Progenitor cell of endocrine pancreas (in vitro differentiated cells): ENCODE results near the gene PDIA6. TPM values are rescaled to one million over a fixed set of nuclear protein-coding genes. Genes with fewer than 3 reads are reported as not detected.

Experiments
- DNase-seq: peaks from one replicate; pipeline ENCODE4 v3.0.0; 2021; ENCODE audit warnings: low spot score; ENCODE audit not compliant: unreplicated experiment
- H3K27ac Mint-ChIP-seq: 2 replicates; pipeline ENCODE4 v1.8.0; 2021; ENCODE audit warnings: mild to moderate bottlenecking, moderate library complexity, mixed read lengths
- H3K27me3 Mint-ChIP-seq: 2 replicates; pipeline ENCODE4 v1.8.0; 2021; ENCODE audit warnings: mixed read lengths
- H3K36me3 Mint-ChIP-seq: 2 replicates; pipeline ENCODE4 v1.8.0; 2022; ENCODE audit warnings: mixed read lengths; ENCODE audit not compliant: insufficient read depth
- H3K4me1 Mint-ChIP-seq: 2 replicates; pipeline ENCODE4 v1.8.0; 2021; ENCODE audit warnings: low read depth, mixed read lengths
- H3K4me3 Mint-ChIP-seq: 2 replicates; pipeline ENCODE4 v1.8.0; 2021; ENCODE audit warnings: low read depth, mild to moderate bottlenecking, moderate library complexity, mixed read lengths
- H3K9me3 Mint-ChIP-seq: 2 replicates; pipeline ENCODE4 v1.8.0; 2021; ENCODE audit warnings: low read depth, mixed read lengths
- CTCF ChIP-seq: fragments of 200-600 bp; sonication (generic); IDR thresholded peaks from one replicate; pipeline ENCODE4 v1.5.0; 2021; ENCODE audit warnings: antibody characterized with exemption, mild to moderate bottlenecking; ENCODE audit not compliant: unreplicated experiment
- total RNA-seq: library from RNA; stranded (reverse); gene quantifications from 2 replicates; pipeline ENCODE4 v1.2.1, GENCODE V29; 2021

The PDIA6 gene
- total RNA-seq, 1 donor from 2014 or later, result 249 TPM

DNA sequence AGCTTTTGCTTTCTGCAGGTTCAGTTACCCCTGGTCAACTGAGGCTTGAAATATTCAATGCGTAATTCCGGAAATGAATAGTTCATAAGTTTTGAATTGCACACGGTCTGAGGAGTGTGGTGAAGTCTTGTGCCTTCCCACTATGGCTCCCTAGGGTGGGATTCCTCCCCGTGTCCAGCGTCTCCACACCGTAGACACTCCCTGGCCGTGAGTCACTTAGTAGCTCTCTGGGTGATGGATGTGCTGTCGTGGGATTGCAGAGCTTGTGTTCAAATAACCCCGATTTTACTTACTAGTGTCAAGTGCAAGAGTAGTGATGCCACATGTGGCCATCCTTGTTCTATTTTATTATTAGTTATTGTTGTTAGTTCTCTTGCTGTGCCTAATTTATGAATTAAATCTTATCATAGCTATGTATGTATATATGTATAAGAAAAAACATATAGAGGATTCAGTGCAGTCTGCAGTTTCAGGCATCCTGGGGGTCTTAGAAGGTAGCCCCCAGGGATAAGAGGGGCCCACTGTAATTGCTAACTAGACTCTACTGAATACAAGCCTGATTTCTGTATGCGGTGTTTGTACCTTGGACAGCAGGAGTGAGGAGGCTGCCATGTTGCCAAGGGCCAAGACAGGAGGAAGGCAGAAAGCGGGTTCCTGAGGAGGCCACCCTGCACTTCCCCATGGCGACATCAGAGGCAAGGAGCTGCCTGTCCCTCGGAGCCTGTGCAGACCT lies 47.7 kb upstream of the PDIA6 start:
- Mint-ChIP-seq H3K27ac (no peak overlapping the region), H3K4me3 (no peak overlapping the region), H3K27me3 (peaks cover 21% of the 10 kb centered on the region), H3K9me3 (no peaks in the 10 kb centered on the region), H3K36me3 (no peaks in the 10 kb centered on the region), H3K4me1 (no peaks in the 10 kb centered on the region)
- no peak for DNase-seq
- no peak for TF ChIP-seq CTCF

DNA sequence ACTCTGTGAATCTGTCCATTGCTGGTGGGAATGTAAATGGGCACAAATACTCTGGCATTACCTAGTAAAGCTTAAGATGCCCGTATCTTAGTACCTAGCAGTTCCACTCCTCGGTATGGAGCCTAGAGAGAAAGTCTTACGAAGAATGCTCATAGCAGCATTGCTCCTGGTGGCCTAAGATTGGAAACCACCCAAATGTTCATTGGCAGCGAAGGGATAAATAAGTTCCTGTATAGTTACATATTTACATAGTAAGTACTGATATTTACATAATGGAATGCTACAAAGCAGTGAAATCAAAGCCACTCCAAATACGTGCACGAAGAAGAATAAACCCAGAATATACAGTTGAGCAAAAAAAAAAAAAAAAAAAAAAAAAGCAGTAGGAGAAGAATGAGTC lies 46.7 kb upstream of the PDIA6 start:
- no peaks in the 10 kb centered on the region for H3K4me1 Mint-ChIP-seq
- no peak for TF ChIP-seq CTCF
- H3K27ac Mint-ChIP-seq, result no peak overlapping the region
- no peaks in the 10 kb centered on the region for H3K36me3 Mint-ChIP-seq
- no peaks in the 10 kb centered on the region for H3K9me3 Mint-ChIP-seq
- DNase-seq, result no peak
- no peak overlapping the region for H3K4me3 Mint-ChIP-seq
- H3K27me3 Mint-ChIP-seq, result peaks cover 20% of the 10 kb centered on the region

- Mint-ChIP-seq H3K36me3 (no peaks in the 10 kb centered on the region), H3K27me3 (no peaks in the 10 kb centered on the region), H3K4me3 (no peak overlapping the region), H3K9me3 (no peaks in the 10 kb centered on the region), H3K27ac (no peak overlapping the region), H3K4me1 (peaks cover 3% of the 10 kb centered on the region)
- no peak for TF ChIP-seq CTCF
- DNase-seq, result no peak
Measured at GRCh38 chr2:10848541-10848940, 36.0 kb upstream of the PDIA6 start.

DNA sequence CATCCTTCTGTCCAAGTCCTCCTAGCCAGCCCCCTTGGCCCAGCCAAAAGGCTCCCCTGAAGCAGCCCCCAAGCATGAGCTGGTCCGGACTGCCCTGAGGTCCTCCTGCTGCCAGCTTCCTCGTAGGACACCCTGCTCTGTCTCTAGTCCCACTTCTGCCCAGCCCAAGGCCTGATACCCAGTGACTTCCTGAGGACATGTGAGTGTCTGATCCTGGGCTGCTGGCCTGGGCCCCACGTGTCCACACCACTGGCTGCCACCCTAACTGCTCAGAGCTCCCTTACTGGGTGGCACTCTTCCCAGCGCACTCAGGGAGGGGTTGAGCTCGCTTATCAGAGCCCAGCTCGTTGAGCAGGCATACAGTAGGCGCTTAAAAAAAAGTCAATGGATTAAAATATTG lies 34.4 kb upstream of the PDIA6 start:
- H3K9me3 Mint-ChIP-seq, result peaks cover 2% of the 10 kb centered on the region
- no peak for TF ChIP-seq CTCF
- peaks cover 3% of the 10 kb centered on the region for H3K4me1 Mint-ChIP-seq
- no peaks in the 10 kb centered on the region for H3K27me3 Mint-ChIP-seq
- H3K36me3 Mint-ChIP-seq, result no peaks in the 10 kb centered on the region
- no peak for DNase-seq
- no peak overlapping the region for H3K27ac Mint-ChIP-seq
- no peak overlapping the region for H3K4me3 Mint-ChIP-seq

- Mint-ChIP-seq H3K4me1 (peaks cover 3% of the 10 kb centered on the region), H3K27ac (no peak overlapping the region), H3K9me3 (peaks cover 3% of the 10 kb centered on the region), H3K27me3 (no peaks in the 10 kb centered on the region), H3K4me3 (no peak overlapping the region), H3K36me3 (no peaks in the 10 kb centered on the region)
- no peak for DNase-seq
- no peak for TF ChIP-seq CTCF
Measured at GRCh38 chr2:10846110-10846861, 33.7 kb upstream of the PDIA6 start.
